HG03196 (cell line): ENCODE measurements around the gene GKN1.

Experiments used
- ATAC-seq: cut with Tn5 transposase; IDR thresholded peaks from one replicate; pipeline ENCODE4 v1.9.1; 2021; ENCODE audit not compliant: unreplicated experiment

The GKN1 gene

GRCh38 chr2:69003731-69004130 lies 29.3 kb downstream of the GKN1 start:
- ATAC-seq = no peak

- no peak for ATAC-seq
Observed at GRCh38 chr2:69007169-69007568, 32.7 kb downstream of the GKN1 start.

GRCh38 chr2:69007603-69008002 lies 33.2 kb downstream of the GKN1 start:
- ATAC-seq = no peak

GRCh38 chr2:69010437-69011194 lies 36.2 kb downstream of the GKN1 start:
- no peak for ATAC-seq

- ATAC-seq = no peak
Observed at GRCh38 chr2:69011611-69012157, 37.2 kb downstream of the GKN1 start.

- ATAC-seq = no peak
Observed at GRCh38 chr2:69012310-69013141, 38.1 kb downstream of the GKN1 start.

- ATAC-seq = no peak
Observed at GRCh38 chr2:69013142-69013839, 38.9 kb downstream of the GKN1 start, which contains the start of gene ANTXR1. Gene ANTXR1 (plus strand): TSS chr2:69013179. CDS start chr2:69013500, 321 bp downstream.

- no peak for ATAC-seq
Observed at GRCh38 chr2:69013840-69014821, 39.7 kb downstream of the GKN1 start.

GRCh38 chr2:69017080-69017479 lies 42.6 kb downstream of the GKN1 start:
- ATAC-seq = no peak

- ATAC-seq = no peak
Observed at GRCh38 chr2:69017835-69018234, 43.4 kb downstream of the GKN1 start.

- no peak for ATAC-seq
Observed at GRCh38 chr2:69018678-69019095, 44.3 kb downstream of the GKN1 start.

GRCh38 chr2:69020496-69021426 lies 46.3 kb downstream of the GKN1 start:
- no peak for ATAC-seq

GRCh38 chr2:69021727-69022126 lies 47.3 kb downstream of the GKN1 start:
- ATAC-seq = no peak

- no peak for ATAC-seq
Observed at GRCh38 chr2:69022548-69022947, 48.1 kb downstream of the GKN1 start.

GRCh38 chr2:69023236-69023635 lies 48.8 kb downstream of the GKN1 start:
- no peak for ATAC-seq

GRCh38 chr2:69026026-69026425 lies 51.6 kb downstream of the GKN1 start:
- no peak for ATAC-seq

- no peak for ATAC-seq
Observed at GRCh38 chr2:69026691-69027459, 52.4 kb downstream of the GKN1 start.
